ENCODE data around the gene ZWILCH. TPM values are rescaled to one million over a fixed set of nuclear protein-coding genes. Genes with fewer than 3 reads are reported as not detected.

ZWILCH gene
- total RNA-seq, 1 donor from 2014 or later, result 89.5 TPM

GRCh38 chr15:66574596-66574950 is 69.4 kb downstream of the ZWILCH start:
- no peak overlapping the region for H3K27ac ChIP-seq
- H3K4me3 Mint-ChIP-seq, result no peak overlapping the region
- H2AFZ ChIP-seq (replicated peaks), result no peak overlapping the region
- peaks cover 2% of the 10 kb centered on the region for H3K27me3 Mint-ChIP-seq (ENCODE audit: insufficient read depth, low read depth)
- no peaks in the 10 kb centered on the region for H3K27me3 ChIP-seq
- no peaks in the 10 kb centered on the region for H3K9me3 ChIP-seq (ENCODE audit: low read depth)
- no peaks in the 10 kb centered on the region for H3K36me3 ChIP-seq
- H3K79me2 ChIP-seq (ENCODE audit: low read depth), result no peaks in the 10 kb centered on the region
- H3K27ac Mint-ChIP-seq, result no peak overlapping the region
- H3K4me1 Mint-ChIP-seq, result peaks cover 24% of the 10 kb centered on the region
- no peaks in the 10 kb centered on the region for H3F3A ChIP-seq (ENCODE audit: low read depth)
- no peaks in the 10 kb centered on the region for H4K20me1 ChIP-seq (ENCODE audit: low read depth)
- H3K4me1 ChIP-seq, result no peaks in the 10 kb centered on the region
- no peaks in the 10 kb centered on the region for H3K9me3 Mint-ChIP-seq
- no peak overlapping the region for H3K4me2 ChIP-seq
- no peaks in the 10 kb centered on the region for H3K36me3 Mint-ChIP-seq
- DNase-seq (ENCODE audit: low spot score), result no peak
- no peak for TF ChIP-seq CTCF (IDR thresholded peaks at IDR 0.05)
- TF ChIP-seq EZH2phosphoT487 (IDR thresholded peaks at IDR 0.05), result no peak
- TF ChIP-seq EZH2 (IDR thresholded peaks at IDR 0.05), result no peak
- no peak overlapping the region for H3K4me3 ChIP-seq
- H3K9ac ChIP-seq, result no peak overlapping the region

GRCh38 chr15:66578286-66578875 is 73.3 kb downstream of the ZWILCH start:
- Mint-ChIP-seq H3K9me3 (no peaks in the 10 kb centered on the region), H3K36me3 (no peaks in the 10 kb centered on the region), H3K4me1 (peaks cover 14% of the 10 kb centered on the region), H3K4me3 (no peak overlapping the region), H3K27ac (no peak overlapping the region), H3K27me3 (ENCODE audit: insufficient read depth, low read depth) (peaks cover 6% of the 10 kb centered on the region)
- no peaks in the 10 kb centered on the region for H3K27me3 ChIP-seq
- no peaks in the 10 kb centered on the region for H4K20me1 ChIP-seq (ENCODE audit: low read depth)
- H2AFZ ChIP-seq (replicated peaks), result no peak overlapping the region
- H3F3A ChIP-seq (ENCODE audit: low read depth), result no peaks in the 10 kb centered on the region
- no peaks in the 10 kb centered on the region for H3K79me2 ChIP-seq (ENCODE audit: low read depth)
- no peaks in the 10 kb centered on the region for H3K9me3 ChIP-seq (ENCODE audit: low read depth)
- H3K4me2 ChIP-seq, result no peak overlapping the region
- no peaks in the 10 kb centered on the region for H3K36me3 ChIP-seq
- no peaks in the 10 kb centered on the region for H3K4me1 ChIP-seq
- H3K9ac ChIP-seq, result no peak overlapping the region
- H3K27ac ChIP-seq, result no peak overlapping the region
- no peak for DNase-seq (ENCODE audit: low spot score)
- H3K4me3 ChIP-seq, result no peak overlapping the region
- TF ChIP-seq CTCF (IDR thresholded peaks at IDR 0.05) (no peak), EZH2phosphoT487 (IDR thresholded peaks at IDR 0.05) (no peak), EZH2 (IDR thresholded peaks at IDR 0.05) (no peak)

DNA sequence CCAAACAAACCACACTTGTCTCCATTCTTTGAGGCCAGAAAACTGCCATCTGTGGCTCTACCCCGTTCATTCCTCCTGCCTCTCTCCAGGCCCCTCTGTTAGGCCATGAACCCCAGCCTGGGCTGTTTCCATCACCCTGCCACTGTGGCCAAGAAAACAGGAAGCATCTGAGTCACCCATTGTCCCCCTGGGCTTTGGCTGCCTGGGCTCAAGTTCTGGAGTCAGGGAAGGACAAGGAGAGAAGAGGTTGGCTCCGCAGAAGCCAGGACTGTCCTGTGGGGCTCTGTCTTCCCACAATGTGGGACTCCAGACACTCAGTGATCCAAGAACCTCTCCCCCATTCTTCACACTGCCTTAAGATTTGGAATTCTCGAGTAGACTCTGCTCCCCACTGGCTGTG is 75.5 kb downstream of the ZWILCH start:
- Histone ChIP-seq H3K27ac (no peak overlapping the region), H2AFZ (replicated peaks) (no peak overlapping the region), H4K20me1 (ENCODE audit: low read depth) (no peaks in the 10 kb centered on the region), H3K4me2 (no peak overlapping the region), H3K36me3 (no peaks in the 10 kb centered on the region), H3K9me3 (ENCODE audit: low read depth) (no peaks in the 10 kb centered on the region), H3K4me1 (no peaks in the 10 kb centered on the region), H3K79me2 (ENCODE audit: low read depth) (no peaks in the 10 kb centered on the region), H3K27me3 (no peaks in the 10 kb centered on the region), H3K4me3 (no peak overlapping the region), H3F3A (ENCODE audit: low read depth) (no peaks in the 10 kb centered on the region), H3K9ac (no peak overlapping the region)
- peaks cover 3% of the 10 kb centered on the region for H3K4me1 Mint-ChIP-seq
- TF ChIP-seq EZH2phosphoT487 (IDR thresholded peaks at IDR 0.05) (no peak), CTCF (IDR thresholded peaks at IDR 0.05) (no peak), EZH2 (IDR thresholded peaks at IDR 0.05) (no peak)
- H3K4me3 Mint-ChIP-seq, result no peak overlapping the region
- peaks cover 4% of the 10 kb centered on the region for H3K27me3 Mint-ChIP-seq (ENCODE audit: insufficient read depth, low read depth)
- no peaks in the 10 kb centered on the region for H3K9me3 Mint-ChIP-seq
- no peak overlapping the region for H3K27ac Mint-ChIP-seq
- H3K36me3 Mint-ChIP-seq, result no peaks in the 10 kb centered on the region
- DNase-seq (ENCODE audit: low spot score), result no peak
